HG03139 (cell line): Measurements from ENCODE around the gene PRKAR2A.

Source experiments
- ATAC-seq: cut with Tn5 transposase; IDR thresholded peaks from one replicate; pipeline ENCODE4 v1.9.1; 2021; ENCODE audit not compliant: unreplicated experiment

The PRKAR2A gene

DNA sequence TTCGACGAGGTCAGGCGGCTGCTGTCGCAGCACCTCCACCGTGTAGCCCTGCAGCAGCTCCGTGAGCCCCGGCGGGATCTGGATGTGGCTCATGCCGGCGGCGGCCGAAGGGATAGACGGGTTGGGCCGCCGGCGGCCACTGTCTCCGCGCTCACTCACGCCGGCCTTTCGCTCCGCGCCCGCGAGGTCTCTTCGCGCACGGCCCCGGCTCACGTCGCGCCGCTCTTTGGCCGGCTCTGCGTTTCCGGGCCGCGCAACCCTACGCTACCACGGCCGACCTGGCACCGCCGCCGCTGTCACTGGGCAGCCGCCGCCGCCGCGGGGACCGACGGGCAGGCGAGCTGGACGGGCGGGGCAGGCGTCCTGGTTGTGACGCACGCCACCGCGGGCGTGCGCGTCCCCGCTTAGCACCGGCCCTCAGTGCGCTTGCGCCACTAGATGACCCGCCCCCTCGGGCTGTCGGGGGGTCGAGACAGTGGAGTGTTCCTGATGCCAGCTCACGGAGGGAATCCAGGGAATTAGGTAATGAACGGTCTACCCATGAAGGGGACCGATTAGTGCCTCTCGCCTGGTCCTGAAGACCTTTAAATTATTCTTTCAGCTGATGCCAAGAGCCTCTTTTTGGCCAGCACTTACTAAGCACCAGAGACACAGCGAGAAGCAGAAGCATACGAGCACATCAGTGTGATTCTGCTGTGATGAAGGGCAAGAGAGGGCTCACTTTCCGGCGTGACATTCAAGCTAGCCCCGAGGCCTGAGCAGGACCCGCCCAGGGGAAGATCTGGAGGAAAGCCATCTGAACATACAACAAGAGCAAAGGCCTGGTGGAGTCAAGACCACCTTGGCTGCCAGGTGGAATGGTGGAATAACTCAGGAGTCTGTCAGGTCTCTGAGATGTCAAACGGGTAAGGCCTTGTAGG is at the start of gene PRKAR2A:
Gene PRKAR2A (minus strand): TSS at position 371 of the 920 bp plus-strand sequence. CDS start 278 bp downstream, at position 93.
- peak; percentile 85 for ATAC-seq

GRCh38 chr3:48896936-48897335 is 49.3 kb upstream of the PRKAR2A start:
- ATAC-seq, result no peak

DNA sequence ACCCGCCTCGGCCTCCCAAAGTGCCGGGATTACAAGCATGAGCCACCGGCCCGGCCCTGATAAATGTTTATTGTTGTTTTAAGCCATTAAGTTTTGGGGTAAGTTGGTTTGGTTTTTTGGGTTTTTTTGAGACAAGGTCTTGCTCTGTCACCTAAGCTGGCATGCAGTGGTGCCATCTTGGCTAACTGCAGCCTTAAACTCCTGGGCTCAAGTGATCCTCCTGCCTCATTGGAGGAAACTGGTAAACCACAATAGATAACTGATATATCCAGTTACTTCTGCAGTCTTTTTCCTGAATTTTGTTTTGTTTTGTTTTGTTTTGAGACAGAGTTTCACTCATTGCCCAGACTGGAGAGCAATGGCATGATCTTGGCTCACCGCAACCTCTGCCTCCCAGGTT is 46.8 kb upstream of the PRKAR2A start:
- ATAC-seq, result no peak

DNA sequence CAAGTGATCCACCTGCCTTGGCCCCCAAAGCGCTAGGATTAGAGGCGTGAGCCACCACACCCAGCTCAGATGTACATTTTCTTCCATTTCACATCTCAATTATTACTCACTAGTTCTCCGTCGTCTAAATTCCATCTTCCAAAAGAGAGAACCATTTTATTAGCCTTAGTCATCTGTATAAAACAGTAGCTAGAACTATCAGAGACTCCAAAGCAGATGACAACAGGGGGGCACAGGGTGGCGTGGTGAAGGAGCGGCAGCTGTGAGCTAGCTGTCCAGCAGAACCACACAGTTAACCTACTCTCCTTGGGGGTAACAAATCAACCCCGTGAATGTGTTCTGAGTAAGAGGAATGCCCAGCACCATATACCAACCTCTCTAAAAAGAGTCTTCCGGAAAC is 43.9 kb upstream of the PRKAR2A start:
- ATAC-seq, result no peak

DNA sequence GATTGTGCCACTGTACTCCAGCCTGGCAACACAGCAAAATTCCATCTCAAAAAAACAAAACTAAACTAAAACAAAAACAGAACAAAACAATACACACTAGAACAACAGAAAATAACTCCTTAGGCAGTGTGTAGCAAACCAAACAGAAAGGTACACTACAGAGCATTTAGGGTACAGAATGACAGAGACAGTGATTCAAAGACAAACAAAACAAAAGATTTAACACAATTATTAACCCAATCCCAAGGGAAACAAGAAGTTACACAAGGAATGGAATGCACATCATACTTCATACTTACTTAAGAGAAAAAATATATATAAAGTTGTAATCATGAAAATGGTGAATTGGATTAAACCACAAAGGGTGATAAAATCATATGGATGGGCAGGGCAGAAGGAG is 38.1 kb upstream of the PRKAR2A start:
- ATAC-seq, result no peak

DNA sequence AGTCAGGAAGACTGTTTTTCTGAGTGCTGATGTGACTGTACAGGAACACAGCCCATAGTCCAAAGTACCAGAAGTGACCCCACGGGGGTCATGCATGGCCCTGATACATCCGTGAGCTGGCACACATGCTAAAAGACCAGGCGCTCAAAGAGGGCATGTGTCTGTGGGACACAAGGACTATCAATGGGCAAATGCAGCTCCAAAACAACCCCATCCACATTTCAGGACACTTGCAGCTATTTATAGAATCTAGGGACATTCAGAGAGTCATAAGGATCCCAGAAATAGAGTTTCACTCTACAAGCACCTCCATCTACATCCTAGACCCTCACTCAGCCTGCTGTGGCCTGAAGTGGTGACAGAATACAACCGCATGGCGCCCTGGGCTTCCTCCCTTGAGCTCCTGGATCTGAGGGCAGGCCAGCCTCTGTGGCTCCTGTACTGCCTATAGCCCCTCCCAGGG is 34.0 kb upstream of the PRKAR2A start:
- ATAC-seq, result no peak

GRCh38 chr3:48881006-48881405 is 33.3 kb upstream of the PRKAR2A start:
- no peak for ATAC-seq

- no peak for ATAC-seq
Observed at GRCh38 chr3:48879994-48880377, 32.3 kb upstream of the PRKAR2A start.

GRCh38 chr3:48879307-48879993 is 31.8 kb upstream of the PRKAR2A start:
- no peak for ATAC-seq

DNA sequence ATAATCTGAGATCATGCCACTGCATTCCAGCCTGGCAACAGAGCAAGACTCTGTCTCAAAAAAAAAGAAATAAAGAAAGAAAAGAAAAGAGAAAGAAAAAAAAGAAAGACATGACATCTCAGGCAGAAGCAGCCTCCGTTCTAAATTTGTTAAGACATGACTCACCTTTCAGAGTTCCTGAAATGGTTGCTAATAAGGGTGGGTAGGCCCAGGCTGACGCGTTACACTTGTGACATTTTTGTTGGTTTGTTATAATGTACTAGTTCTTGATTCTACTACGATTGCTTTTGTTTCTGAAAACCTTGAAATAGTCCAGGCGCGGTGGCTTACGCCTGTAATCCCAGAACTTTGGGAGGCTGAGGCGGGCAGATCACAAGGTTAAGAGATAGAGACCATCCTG is 30.0 kb upstream of the PRKAR2A start:
- ATAC-seq, result no peak

GRCh38 chr3:48863122-48863521 is 15.4 kb upstream of the PRKAR2A start:
- no peak for ATAC-seq

- ATAC-seq, result no peak
Observed at GRCh38 chr3:48859206-48859605, 11.5 kb upstream of the PRKAR2A start.

GRCh38 chr3:48858709-48859108 is 11.0 kb upstream of the PRKAR2A start:
- no peak for ATAC-seq

- no peak for ATAC-seq
Observed at GRCh38 chr3:48857641-48858040, 10.0 kb upstream of the PRKAR2A start.

DNA sequence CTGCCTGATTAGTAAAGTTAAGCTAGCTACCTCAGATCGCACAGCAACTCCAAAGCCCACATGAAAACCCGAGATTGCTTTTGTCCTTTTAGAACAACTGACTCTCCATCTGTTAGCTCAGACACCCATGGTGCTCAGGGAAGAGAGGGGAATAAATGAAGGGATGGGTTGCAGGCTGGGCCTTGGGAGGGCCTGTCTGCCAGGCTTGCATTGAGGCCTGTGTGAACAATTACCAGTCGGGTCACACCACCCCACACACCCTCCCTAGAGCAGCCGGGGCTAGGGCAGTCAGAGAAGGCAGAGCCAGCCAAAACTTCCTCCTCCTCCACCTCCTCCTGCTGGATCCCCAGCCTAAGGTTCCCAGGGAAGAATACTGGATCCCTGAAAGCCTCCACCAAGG is 8.8 kb upstream of the PRKAR2A start:
- ATAC-seq, result no peak

DNA sequence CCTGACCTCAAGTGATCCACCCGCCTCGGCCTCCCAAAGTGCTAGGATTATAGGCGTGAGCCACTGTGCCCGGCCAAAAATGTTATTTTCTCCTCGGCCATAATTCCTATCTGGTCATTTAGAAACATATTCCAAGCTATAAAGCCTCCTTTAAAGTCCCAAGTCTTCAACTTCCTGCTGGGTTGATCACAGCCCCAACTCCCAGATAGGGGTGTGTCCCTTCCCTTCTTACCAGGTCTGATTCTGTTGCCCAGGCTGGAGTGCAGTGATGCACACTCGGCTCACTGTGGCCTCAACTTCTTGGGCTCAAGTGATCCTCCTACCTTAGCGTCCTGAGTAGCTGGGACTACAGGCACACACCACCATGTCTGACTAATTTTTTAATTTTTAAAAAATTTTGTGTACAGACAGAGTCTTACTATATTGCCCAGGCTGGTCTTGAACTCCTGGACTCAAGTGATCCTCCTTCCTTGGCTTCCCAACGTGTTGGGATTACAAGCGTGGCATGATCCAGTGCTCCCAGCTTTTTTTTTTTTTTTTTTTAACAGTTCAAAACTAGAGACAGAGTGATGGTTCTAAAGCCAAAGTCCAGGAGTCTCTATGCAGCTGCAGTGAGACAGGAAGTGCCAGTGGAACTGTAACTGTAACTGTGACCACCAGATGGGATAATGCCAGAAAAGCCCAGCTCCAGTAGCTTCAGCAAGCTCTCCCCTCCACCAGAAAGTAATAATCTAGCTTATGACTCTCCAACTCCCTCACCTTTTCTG is 8.2 kb upstream of the PRKAR2A start:
- ATAC-seq, result no peak

GRCh38 chr3:48852151-48852550 is 4.5 kb upstream of the PRKAR2A start:
- ATAC-seq, result no peak

DNA sequence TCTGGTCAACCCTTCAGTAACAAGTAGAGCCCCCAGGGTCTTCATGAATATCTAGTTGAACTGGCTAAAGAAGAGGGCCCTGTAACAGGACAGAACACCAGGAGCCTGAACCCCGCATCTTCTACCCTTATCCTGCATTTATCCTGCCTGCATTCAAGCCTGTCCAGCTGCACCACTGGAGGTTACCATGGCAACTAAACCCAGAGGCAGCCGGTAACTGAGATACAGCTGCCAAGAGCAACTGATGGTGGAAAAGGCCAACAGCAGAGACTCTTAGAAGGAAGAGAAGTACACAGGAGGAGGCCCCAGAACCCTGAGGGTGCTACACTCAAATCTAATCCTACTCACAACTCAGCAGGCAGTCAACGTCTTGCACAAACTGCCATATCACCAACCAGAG is 3.7 kb upstream of the PRKAR2A start:
- ATAC-seq, result no peak

- no peak for ATAC-seq
Observed at GRCh38 chr3:48848816-48849515, 1.3 kb upstream of the PRKAR2A start.

DNA sequence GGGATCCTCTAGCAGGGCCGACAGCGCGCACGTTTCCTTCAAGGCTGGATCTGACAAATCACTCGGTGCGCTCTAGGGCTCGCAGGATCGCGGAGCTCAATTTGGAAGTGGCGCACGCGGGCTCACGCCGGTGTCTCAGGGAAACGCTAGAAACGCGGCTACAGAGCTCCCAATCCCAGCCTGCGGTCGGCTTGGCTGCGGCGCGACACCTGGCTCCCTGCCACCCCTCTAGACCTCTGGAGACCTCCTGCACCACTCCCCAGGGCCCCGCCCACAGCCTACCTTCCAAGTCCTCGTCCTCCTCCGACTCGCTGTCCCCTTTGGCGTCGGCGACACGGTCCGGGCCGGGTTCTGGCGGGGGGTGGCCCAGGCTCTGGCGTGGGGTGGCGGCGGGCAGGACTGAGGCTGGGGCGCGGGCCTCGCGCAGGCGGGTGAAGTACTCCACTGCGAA is 596 bp downstream of the PRKAR2A start:
- ATAC-seq, result peak; percentile 27

DNA sequence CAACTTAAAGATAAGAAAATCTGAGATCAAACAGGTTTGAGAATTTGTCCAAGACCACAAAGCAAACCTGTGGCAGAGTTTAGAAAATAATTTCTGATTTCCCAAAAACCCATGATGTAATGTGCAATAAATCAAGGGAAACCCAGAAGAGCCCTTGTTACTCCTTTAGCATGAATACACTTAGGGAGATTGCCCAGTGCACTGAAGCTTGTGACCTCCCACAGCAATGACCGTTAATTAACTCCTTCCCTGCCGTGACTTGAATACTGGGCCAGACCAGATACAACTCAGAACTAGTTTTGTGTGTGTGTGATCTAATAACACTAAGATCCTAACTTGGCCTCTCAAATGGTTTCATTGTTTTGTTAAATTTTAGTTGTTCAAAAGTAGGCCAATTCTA is 2.5 kb downstream of the PRKAR2A start:
- no peak for ATAC-seq
